Fibroblast of the conjunctiva (primary cell): ENCODE data around the gene MXD1.

Experiments
- DNase-seq: peaks from one replicate; pipeline ENCODE4 v3.0.0-alpha.2; 2010; ENCODE audit warnings: low read depth

The MXD1 gene

GRCh38 chr2:69977186-69977585 lies 62.3 kb downstream of the MXD1 start:
- DNase-seq, result no peak

DNA sequence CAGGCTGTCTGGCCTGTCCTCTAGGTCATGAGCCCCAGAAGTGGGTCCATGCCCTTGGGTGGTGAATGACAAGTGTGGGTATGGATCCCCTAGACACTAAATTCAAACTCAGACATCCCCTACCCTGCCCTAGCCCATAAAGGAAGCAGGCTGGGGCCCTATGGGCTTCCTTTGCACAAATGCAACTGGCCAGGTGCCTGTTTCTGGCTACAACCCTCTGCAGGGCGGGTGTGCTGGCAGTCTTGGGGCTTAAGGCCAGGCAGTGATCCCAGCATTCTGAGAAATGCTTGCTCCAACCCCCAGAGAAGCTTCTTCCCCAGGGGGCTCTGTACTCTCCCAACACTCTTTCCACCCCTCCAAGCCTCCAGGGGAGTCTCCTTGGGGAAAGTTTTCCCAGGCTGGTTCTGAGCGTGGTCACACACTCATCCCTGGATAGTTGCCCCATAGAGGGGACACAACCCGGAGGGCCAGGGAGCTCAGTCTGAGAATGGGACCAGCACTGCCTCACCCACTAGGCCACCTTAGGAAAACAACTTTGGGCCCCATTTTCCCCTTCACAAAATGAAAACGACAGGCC lies 63.1 kb downstream of the MXD1 start:
- DNase-seq, result no peak

DNA sequence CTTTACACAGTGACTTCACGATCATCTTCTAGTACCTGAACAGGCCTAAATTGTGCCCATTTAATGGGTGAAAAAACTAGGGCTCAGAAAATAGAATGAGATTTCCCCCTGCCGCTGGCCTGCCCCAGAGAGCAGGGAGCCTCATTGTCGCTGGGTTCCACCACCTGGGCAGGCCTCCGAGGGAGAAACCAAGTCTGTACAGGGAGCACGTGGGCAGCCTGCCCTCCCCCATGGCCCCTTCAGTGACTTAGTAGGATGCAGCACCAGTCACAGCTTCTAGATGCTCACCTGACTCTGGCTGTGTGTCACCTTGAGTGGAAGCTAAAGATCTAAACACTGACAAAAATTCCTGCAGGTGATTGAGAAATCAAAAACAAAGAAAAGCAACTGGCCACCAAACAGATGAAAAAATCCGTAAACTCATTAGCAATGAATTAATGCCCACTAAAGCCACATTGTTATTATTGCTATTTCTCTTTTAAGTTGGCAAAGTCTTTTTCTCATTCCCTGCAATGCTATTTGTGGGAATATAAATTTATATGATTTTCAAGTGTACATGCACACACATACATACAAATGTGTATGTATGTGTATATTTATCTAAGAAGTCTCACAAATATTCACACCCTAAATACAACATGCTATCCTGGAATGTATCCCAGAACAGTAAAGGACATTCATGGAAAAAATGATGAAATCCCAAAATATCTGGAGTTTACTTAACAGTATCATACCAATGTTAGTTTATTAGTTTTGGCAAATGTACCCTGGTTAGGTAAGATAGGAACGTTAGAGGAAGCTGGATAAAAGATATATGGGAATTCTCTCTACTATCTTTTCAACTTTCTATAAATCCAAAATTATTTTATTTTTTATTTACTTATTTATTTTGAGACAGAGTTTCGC lies 65.2 kb downstream of the MXD1 start:
- no peak for DNase-seq

GRCh38 chr2:69983392-69983966 lies 68.6 kb downstream of the MXD1 start:
- no peak for DNase-seq

GRCh38 chr2:69985216-69985615 lies 70.3 kb downstream of the MXD1 start:
- DNase-seq, result no peak

- DNase-seq, result no peak
Measured at GRCh38 chr2:69985688-69986087, 70.8 kb downstream of the MXD1 start.

GRCh38 chr2:69986691-69987090 lies 71.8 kb downstream of the MXD1 start:
- DNase-seq, result no peak

DNA sequence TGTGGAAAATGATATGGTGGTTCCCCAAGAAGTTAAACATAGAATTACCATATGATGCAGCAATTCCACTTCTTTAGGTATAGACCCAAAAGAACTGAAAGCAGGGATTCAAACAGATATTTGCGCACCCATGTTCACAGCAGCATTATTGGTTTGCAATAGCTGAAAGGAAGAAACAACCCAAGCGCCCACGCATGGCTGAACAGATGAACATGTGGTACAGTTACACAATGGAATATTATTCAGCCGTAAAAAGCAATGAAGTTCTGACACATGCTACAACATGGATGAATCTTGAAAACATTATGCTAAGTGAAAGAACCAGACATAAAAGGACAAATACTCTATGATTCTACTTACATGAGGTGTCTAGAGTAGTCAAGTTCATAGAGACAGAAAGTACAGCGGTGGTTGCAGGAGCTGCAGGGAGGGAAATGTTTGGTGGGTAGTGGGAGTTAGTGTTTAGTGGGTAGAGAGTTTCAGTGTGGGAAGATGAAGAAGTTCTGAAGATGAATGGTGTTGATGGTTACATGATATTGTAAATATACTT lies 73.3 kb downstream of the MXD1 start:
- no peak for DNase-seq

DNA sequence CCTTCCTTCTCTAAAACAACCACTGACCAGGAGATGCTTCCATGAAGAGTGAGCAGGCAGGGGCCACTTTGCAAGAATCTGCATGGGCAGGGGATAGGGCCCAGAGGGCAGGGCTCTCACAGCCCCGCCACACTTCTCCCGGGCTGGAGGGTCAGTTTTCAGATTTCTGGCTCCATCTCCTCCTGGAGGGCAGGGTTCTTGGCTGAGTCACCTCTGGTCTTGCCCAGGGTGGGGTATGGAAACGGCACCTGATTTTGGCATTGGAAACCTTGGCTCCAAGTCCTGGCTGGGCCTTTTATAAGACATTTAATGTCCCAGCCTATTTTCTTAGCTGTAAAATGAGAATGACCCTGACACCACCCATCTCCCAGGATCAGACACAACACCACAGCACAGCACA lies 74.1 kb downstream of the MXD1 start:
- no peak for DNase-seq

- DNase-seq, result no peak
Measured at GRCh38 chr2:69989441-69990105, 74.7 kb downstream of the MXD1 start.
